Measurements from ENCODE around the gene MOCS2.

MOCS2 gene

DNA sequence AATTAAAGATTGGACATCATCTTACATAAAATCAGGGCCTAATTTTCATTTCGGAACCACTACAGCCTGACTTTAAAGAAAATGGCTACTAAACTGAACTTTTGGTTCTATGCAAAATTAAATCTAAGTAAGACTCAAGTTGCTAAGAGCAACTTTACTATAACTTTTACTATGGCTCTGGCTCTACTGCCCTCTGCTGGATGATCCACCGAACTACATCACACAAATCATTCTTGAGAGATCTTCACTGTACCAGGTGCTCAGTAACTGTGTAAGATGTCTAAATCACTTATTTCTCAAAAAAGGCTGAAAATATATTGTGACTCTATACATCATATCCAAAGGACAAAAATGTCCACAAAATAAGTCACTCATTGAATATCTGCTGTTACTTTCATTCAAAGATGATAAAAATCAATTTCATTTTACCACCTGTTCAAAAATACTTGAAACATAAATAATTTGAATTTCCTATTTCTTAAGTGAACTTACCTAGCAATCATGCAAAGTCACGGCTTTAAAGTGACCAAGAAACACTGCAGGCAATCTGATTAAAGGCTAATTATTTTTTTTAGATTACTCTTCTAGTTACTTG lies 13.5 kb downstream of the MOCS2 start:
- in situ Hi-C loops (cut with MboI; ENCODE audit: low sequenced_read_pairs), result no loop called here

GRCh38 chr5:53095217-53095616 lies 14.3 kb downstream of the MOCS2 start:
- in situ Hi-C loops (cut with MboI; ENCODE audit: low sequenced_read_pairs), result no loop called here

GRCh38 chr5:53092242-53092641 lies 17.3 kb downstream of the MOCS2 start:
- in situ Hi-C loops (cut with MboI; ENCODE audit: low sequenced_read_pairs), result no loop called here

DNA sequence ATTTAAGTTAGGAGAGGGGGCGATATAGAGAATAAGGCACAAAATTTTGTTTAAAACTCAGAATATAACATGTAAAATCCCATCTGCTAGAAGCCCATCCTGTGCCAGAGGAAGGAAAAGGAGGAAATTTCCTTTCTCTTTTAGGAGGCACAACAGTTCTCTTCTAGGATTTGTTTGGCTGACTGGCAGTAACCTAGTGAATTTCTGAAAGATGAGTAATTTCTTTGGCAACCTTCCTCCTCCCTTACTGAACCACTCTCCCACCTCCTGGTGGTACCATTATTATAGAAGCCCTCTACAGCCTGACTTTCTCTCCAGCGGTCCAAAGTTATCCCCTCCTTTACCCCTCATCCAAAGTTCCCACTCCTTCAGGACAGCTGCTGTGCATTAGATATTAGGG lies 18.3 kb downstream of the MOCS2 start:
- in situ Hi-C loops (cut with MboI; ENCODE audit: low sequenced_read_pairs), result no loop called here

DNA sequence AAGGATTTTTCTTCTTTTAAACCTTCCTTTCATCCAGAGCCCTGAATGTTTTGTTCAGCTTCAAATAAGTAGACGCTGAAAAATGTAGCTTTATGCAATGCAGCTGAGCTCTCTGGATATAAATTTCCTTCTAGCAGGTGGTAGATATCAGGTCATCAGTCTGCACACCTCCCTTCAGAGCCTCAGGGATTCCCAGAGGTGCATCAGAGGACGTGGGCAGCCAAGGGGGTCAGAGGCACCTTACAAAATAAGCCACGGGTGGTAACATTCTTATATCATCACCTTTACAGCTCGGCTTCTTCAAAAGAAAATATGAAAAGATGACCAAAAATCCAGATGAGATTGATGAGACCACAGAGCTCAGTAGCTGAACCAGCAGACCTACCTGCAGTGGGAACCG lies 19.3 kb downstream of the MOCS2 start:
- in situ Hi-C loops (cut with MboI; ENCODE audit: low sequenced_read_pairs), result no loop called here

DNA sequence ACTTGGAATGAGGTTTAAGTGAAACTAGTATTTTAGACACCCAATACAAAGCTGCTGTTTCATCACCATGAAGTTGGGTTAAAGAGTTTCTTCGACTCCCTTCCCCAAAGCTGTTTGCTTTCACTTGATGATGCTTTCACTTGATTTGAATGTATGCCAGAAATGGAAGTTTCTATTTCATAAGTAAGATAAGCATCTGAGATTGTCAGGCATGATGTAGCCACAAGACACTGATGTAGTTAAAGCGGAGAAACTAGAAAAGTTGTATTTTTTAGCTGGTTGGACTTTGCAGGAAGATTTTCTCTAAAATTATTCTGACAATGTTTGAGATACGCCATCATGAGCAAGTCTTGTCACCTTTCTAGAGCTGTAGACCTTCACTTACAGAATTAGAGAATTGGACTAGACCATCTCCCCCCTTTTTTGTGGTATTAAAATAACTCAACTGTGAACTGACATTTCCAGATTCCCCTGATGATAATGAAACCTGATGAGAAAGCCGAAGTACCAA lies 20.0 kb downstream of the MOCS2 start:
- in situ Hi-C loops (cut with MboI; ENCODE audit: low sequenced_read_pairs), result no loop called here

- in situ Hi-C loops (cut with MboI; ENCODE audit: low sequenced_read_pairs), result no loop called here
Measured at GRCh38 chr5:53087621-53088121, 21.9 kb downstream of the MOCS2 start.

- in situ Hi-C loops (cut with MboI; ENCODE audit: low sequenced_read_pairs), result no loop called here
Measured at GRCh38 chr5:53087171-53087570, 22.4 kb downstream of the MOCS2 start.

DNA sequence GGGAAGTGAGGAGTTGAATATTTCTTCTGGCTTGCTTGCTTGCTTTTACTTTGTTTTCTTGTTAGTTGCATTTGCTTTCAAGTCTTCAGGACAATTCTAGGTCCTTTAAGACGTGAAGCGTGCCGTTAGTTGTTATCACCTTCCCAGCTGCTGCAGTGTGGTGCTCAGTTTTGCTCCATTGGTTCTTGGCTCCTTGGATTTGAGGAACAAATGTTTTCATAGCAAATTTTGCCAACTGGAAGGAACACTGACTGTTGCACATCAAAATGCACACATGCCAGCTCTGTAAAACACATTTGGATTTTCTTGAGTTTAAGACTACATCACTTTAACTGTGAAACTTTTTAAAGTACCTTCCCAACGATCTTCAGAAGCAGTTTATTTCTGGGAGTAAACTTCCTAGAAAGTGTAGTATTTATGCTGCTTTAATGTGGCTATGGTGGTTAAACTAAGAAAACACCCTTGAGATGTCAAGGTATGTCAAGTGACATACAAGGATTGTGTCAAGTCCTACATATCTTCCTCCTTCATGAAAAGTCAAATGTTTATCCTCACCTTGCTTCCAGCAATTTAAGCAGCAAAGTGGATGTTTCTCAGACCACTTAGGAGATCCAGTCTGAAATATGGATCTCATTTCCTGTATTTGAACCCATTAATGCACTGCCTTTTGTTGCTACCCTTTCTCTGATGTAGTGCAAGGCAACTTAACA lies 24.9 kb downstream of the MOCS2 start:
- in situ Hi-C loops (cut with MboI; ENCODE audit: low sequenced_read_pairs), result no loop called here

DNA sequence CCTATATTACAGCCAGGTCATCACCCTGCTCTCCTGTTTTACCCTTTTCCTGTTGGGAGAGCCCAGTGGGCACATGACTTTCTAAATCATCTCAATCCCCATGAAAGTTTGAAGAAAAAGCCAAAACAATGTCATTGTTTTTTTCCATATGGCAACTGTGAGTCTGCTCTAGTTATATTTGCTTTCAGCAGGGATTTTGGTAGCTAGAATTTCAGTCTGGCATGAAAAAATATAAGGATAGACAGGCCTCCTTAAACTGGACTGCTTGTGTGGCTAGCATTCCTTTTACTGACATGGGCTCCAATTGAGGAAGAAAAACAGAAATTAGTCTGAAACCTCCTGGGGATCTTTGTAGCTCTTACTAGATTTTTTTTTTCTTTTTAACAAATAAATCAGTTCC lies 25.6 kb downstream of the MOCS2 start:
- in situ Hi-C loops (cut with MboI; ENCODE audit: low sequenced_read_pairs), result no loop called here

GRCh38 chr5:53080271-53080670 lies 29.3 kb downstream of the MOCS2 start:
- in situ Hi-C loops (cut with MboI; ENCODE audit: low sequenced_read_pairs), result no loop called here

GRCh38 chr5:53076014-53076583 lies 33.5 kb downstream of the MOCS2 start:
- in situ Hi-C loops (cut with MboI; ENCODE audit: low sequenced_read_pairs), result no loop called here

GRCh38 chr5:53073348-53073747 lies 36.2 kb downstream of the MOCS2 start:
- in situ Hi-C loops (cut with MboI; ENCODE audit: low sequenced_read_pairs), result no loop called here

DNA sequence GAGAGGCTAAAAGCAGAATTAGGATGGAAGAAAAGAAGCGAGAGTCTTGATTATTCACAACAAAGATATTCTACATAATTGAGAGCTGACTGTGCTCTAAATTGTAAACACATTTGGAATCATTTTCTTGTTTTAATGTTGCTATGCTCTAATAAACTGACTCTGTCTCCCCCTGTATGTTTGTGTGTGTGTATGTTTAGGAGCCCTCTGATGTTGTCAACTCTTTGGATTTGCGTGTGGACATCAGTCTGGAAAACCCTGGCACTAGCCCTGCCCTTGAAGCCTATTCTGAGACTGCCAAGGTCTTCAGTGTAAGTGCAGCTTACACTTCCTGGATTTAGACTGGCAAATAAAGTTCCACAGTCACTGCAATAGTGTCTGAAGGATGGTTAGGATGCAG lies 37.8 kb downstream of the MOCS2 start:
- in situ Hi-C loops (cut with MboI; ENCODE audit: low sequenced_read_pairs), result no loop called here

DNA sequence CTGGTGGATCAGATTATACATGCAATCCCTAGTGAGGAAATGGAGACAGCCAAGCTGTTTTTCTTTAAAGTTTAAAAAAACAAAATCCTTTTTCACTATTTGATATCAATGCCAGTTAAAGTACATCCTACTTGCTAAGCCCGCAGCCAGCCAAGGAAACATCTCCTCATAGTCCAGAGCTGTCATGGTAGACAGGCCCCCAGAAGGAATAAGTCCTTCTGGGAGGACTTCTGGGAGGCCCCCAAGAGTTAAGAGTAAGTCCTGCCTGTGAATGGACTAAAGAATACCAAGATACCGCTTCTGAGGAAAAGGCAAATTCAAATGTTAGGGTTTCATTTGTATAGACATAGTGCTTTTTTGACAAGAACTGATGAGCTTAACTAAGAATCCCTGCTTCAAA lies 38.3 kb downstream of the MOCS2 start:
- in situ Hi-C loops (cut with MboI; ENCODE audit: low sequenced_read_pairs), result no loop called here

- in situ Hi-C loops (cut with MboI; ENCODE audit: low sequenced_read_pairs), result no loop called here
Measured at GRCh38 chr5:53069626-53070025, 39.9 kb downstream of the MOCS2 start.

DNA sequence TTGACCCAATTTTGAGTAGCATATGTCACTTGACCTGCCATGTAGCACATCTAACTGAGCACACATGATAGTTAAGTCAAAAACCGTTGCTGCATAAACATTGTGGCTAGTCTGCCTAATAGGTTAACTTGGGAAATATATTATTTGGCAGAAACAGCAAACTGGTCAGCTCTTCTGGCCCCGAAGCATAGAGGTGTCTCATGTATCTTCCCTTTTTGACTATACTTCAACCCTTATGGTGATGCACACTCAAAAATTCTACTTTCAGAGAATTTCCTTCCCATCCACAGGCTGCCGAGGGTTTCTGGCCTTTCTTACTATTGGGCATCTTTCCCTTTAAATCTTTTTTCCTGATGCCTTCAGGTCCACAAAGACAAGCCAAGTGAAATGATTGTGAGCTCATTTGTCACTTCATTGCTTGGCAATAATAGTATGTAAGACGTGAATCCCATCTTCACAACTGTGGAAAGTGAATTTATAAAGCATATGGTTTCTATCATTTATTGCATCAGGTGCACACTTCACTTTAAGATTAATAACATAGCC lies 41.2 kb downstream of the MOCS2 start:
- in situ Hi-C loops (cut with MboI; ENCODE audit: low sequenced_read_pairs), result no loop called here

DNA sequence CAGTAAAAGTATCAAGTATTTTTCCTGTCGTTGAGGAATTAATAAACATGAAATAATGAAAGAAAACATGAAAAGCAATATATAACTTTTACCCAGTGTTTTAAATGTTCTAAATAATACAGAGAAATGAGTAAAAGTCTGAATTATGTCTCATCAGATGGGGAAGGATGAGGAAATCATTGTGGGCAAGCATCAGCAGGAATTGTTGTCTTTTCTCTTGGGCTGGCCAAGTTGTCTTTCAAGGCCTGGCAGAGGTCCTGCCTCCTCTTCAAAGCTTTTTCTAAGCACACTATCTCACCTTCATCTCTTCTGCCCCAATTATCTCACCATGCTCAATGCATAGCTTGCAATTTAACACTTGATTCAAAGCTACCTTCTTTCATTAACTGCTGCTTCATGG lies 41.9 kb downstream of the MOCS2 start:
- in situ Hi-C loops (cut with MboI; ENCODE audit: low sequenced_read_pairs), result no loop called here

DNA sequence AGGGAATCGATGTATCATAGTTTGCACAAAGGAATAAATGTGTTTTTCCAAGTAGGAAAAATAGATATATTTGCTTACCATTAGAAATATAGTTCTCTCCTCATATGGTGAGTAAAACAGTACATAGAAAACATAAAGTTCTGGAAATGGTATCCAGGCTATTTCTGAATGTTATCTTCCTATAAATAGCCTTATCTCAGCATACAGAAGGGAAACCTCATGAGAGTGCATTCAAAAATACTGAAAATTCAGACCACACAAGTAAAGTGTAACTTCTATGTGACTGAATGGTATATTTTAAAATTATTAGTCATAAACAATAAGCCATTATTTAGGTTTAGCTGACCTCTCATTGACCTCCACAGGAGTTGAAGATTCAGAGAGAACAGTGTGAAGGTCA lies 43.5 kb downstream of the MOCS2 start:
- in situ Hi-C loops (cut with MboI; ENCODE audit: low sequenced_read_pairs), result no loop called here

- in situ Hi-C loops (cut with MboI; ENCODE audit: low sequenced_read_pairs), result no loop called here
Measured at GRCh38 chr5:53063791-53064190, 45.8 kb downstream of the MOCS2 start.

DNA sequence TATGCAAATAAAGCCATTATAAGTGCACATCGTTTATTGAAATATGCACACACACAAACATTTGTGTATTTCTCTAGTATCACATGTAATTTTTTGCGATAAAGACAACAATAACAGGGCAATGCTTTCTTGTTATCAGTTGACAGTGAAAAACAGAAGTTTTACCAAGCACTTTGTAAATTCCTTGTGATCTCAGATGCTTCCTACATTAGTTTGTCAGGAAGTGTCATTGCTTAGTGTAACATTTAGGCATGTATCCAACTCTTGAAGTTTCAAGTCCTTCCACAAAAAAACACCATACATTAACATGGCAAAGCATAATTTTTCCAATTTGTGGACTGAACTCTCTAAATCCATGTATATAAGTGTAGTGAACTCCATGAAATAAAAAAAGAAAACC lies 46.4 kb downstream of the MOCS2 start:
- in situ Hi-C loops (cut with MboI; ENCODE audit: low sequenced_read_pairs), result no loop called here

DNA sequence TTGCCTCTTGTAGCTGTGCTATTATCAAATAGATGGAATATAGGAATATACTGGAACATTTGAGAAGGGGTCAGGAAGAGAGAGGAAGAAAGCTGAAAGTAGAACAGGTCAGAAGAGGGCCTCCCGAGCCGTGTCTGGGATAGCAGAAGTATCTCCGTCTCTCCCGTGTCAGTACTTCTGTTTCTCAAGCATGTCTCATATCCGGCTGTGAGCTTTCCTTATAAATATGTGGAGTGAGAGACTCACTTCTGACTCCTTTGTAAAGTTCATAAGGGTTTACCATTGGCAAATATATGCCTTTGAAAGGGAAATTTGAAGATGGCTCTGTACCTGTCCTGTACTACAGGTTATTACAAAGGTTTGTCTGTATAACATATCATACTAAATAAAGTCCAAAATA lies 50.3 kb downstream of the MOCS2 start:
- in situ Hi-C loops (cut with MboI; ENCODE audit: low sequenced_read_pairs), result no loop called here

Data from HL-60/S4 (cell line).